HepG2 (cell line): ENCODE measurements around the gene UBE2L6.

Experiments used
- CREM ChIP-seq, 2 experiments: sonication (generic) in 1 of 2; formaldehyde crosslinking in 1 of 2; IDR thresholded peaks; 2 replicates each; pipeline versions ENCODE4 v1.4.0 to v1.6.1; 2016 to 2020; ENCODE audit warnings: antibody characterized with exemption in 1 of 2, mild to moderate bottlenecking in 1 of 2, missing genetic modification reagents in 1 of 2
- CTCF ChIP-seq: sonication (generic); formaldehyde crosslinking; IDR thresholded peaks from 2 replicates; pipeline ENCODE4 v1.5.0; 2020; ENCODE audit warnings: mild to moderate bottlenecking, missing genetic modification reagents, moderate library complexity
- HOXA3 ChIP-seq: sonication (generic); formaldehyde crosslinking; IDR thresholded peaks from 2 replicates; pipeline ENCODE4 v1.5.0; 2020; ENCODE audit warnings: missing genetic modification reagents
- MAFG ChIP-seq: sonication (generic); formaldehyde crosslinking; IDR thresholded peaks from 2 replicates; pipeline ENCODE4 v1.5.1; 2020; ENCODE audit warnings: mild to moderate bottlenecking, missing genetic modification reagents

- no peak for TF ChIP-seq HOXA3 (CRISPR knock-in tag)
- no peak for TF ChIP-seq CREM (IDR thresholded peaks at IDR 0.05)
- no peak for TF ChIP-seq CREM (CRISPR knock-in tag; IDR thresholded peaks at IDR 0.05)
- TF ChIP-seq CTCF = no peak
- no peak for TF ChIP-seq MAFG (CRISPR knock-in tag)
Observed at GRCh38 chr11:57544566-57544965, 22.9 kb downstream of the UBE2L6 start.
